Ovary (tissue), 3 donors: ENCODE data around the gene MFAP5.

Source experiments
- CTCF ChIP-seq, 3 donors: fragments of 450-650 bp in 2 of 3; fragments of 200-600 bp in 1 of 3; IDR thresholded peaks; one replicate each; pipeline versions ENCODE4 v1.5.1 to v1.8.0; 2016 to 2022; ENCODE audit warnings: antibody characterized with exemption in 3 of 3, mild to moderate bottlenecking in 1 of 3
- POLR2A ChIP-seq: fragments of 450-650 bp; IDR thresholded peaks from one replicate; pipeline ENCODE4 v1.6.1; 2017; ENCODE audit warnings: antibody characterized with exemption, mild to moderate bottlenecking, moderate library complexity
- donor health status: DM: no; HTN: no; CAD: no.

- TF ChIP-seq CTCF (IDR thresholded peaks at IDR 0.05) (no peak), POLR2A (no peak)
These were observed 25.4 kb downstream of the MFAP5 start for GRCh38 chr12:8637244-8637643.
